ENCODE results near the gene ATPAF1.

GRCh38 chr1:46621930-46622329 lies 46.2 kb downstream of the ATPAF1 start:
- TF ChIP-seq EP300 (IDR thresholded peaks at IDR 0.05) (no peak), POLR2A (IDR thresholded peaks at IDR 0.05) (no peak), POLR2AphosphoS5 (IDR thresholded peaks at IDR 0.05) (no peak)
- TF ChIP-seq, protein P1, sequence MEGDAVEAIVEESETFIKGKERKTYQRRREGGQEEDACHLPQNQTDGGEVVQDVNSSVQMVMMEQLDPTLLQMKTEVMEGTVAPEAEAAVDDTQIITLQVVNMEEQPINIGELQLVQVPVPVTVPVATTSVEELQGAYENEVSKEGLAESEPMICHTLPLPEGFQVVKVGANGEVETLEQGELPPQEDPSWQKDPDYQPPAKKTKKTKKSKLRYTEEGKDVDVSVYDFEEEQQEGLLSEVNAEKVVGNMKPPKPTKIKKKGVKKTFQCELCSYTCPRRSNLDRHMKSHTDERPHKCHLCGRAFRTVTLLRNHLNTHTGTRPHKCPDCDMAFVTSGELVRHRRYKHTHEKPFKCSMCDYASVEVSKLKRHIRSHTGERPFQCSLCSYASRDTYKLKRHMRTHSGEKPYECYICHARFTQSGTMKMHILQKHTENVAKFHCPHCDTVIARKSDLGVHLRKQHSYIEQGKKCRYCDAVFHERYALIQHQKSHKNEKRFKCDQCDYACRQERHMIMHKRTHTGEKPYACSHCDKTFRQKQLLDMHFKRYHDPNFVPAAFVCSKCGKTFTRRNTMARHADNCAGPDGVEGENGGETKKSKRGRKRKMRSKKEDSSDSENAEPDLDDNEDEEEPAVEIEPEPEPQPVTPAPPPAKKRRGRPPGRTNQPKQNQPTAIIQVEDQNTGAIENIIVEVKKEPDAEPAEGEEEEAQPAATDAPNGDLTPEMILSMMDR (IDR thresholded peaks at IDR 0.05), result no peak

Measured in stomach (tissue), 4 donors.